ENCODE data around the gene KMT2E. TPM values are rescaled to one million over a fixed set of nuclear protein-coding genes. Genes with fewer than 3 reads are reported as not detected.

KMT2E gene
- total RNA-seq, 2 donors from 2014 or later = 83.7 to 102 TPM

DNA sequence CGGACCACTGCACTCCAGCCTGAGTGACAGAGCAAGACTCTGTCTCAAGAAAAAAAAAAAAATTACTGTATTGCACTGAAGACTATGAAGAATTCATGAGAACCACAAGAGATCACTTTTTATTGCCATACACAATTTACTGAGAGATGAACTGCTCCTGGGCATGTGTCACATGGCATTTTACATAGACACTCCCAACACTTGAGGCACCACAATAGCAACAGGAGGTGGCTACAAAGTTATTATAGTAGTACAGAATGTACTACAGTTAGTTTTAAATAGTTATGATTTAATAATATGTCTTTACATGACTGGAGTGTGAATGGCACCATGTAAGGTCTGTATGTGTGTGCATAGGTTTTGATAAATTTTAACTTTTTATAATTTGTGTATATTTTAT is 70.6 kb downstream of the KMT2E start:
- TF ChIP-seq POLR2A (IDR thresholded peaks at IDR 0.05) (no peak), POLR2AphosphoS5 (IDR thresholded peaks at IDR 0.05) (no peak)
- TF ChIP-seq, protein P1, sequence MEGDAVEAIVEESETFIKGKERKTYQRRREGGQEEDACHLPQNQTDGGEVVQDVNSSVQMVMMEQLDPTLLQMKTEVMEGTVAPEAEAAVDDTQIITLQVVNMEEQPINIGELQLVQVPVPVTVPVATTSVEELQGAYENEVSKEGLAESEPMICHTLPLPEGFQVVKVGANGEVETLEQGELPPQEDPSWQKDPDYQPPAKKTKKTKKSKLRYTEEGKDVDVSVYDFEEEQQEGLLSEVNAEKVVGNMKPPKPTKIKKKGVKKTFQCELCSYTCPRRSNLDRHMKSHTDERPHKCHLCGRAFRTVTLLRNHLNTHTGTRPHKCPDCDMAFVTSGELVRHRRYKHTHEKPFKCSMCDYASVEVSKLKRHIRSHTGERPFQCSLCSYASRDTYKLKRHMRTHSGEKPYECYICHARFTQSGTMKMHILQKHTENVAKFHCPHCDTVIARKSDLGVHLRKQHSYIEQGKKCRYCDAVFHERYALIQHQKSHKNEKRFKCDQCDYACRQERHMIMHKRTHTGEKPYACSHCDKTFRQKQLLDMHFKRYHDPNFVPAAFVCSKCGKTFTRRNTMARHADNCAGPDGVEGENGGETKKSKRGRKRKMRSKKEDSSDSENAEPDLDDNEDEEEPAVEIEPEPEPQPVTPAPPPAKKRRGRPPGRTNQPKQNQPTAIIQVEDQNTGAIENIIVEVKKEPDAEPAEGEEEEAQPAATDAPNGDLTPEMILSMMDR (IDR thresholded peaks at IDR 0.05) = no peak
- no peak for DNase-seq (ENCODE audit: low spot score)
- H3K27ac ChIP-seq = no peak overlapping the region
- intact Hi-C loops (cut with DNase I) = no loop called here
- H3K4me1 ChIP-seq (replicated peaks) = no peaks in the 10 kb centered on the region
- H3K4me3 ChIP-seq = no peak overlapping the region
- no peaks in the 10 kb centered on the region for H3K27me3 ChIP-seq (replicated peaks; ENCODE audit: insufficient read depth)
- 100% methylated on average over 1 of the region's 1 CpG for WGBS
- H3K36me3 ChIP-seq = no peaks in the 10 kb centered on the region
- H3K9me3 ChIP-seq = no peaks in the 10 kb centered on the region

DNA sequence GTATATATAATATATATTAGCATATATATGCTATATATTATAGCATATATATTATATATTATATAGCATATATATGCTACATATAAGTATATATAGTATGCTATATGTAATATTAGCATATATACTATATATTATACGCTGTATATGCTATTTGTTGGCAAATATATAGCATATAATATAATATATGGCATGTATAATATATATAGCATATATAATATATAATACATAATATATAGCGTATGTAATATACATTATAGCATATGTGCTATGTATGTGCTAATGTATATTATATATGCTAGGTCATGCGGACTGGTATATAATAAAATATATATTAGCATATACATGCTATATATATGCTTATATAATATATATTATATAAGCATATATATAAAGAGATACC is 72.8 kb downstream of the KMT2E start:
- TF ChIP-seq POLR2A (IDR thresholded peaks at IDR 0.05) (no peak), POLR2AphosphoS5 (IDR thresholded peaks at IDR 0.05) (no peak)
- TF ChIP-seq, protein P1 (IDR thresholded peaks at IDR 0.05) = no peak
- intact Hi-C loops (cut with DNase I) = no loop called here
- peaks cover 0 to under 1% of the 10 kb centered on the region in 2 donors for H3K36me3 ChIP-seq
- no peaks in the 10 kb centered on the region for H3K27me3 ChIP-seq (replicated peaks; ENCODE audit: insufficient read depth)
- H3K4me3 ChIP-seq = no peak overlapping the region
- WGBS = over 99% methylated on average over 3 of the region's 3 CpGs
- no peak for DNase-seq (ENCODE audit: low spot score)
- no peaks in the 10 kb centered on the region for H3K4me1 ChIP-seq (replicated peaks)
- no peak overlapping the region for H3K27ac ChIP-seq
- no peaks in the 10 kb centered on the region for H3K9me3 ChIP-seq

DNA sequence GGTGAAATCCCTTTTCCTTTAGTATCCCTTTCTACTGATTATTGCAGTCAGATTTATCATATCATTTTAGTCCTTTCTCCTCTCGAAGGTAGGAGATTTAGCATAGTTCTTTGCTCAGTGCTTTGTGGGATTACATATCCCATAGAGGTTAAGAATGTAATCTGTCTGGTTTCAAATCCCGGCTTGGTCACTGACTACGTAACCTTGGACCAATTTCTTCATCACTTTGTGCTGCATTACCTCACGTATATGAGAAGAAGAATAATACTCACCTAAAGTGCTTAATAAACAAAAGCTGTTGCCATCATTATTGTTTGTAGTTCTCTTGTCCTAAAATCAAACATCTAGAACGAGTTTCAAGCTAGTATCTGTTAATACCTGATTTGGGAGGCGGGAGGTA is 74.0 kb downstream of the KMT2E start:
- Histone ChIP-seq H3K4me1 (replicated peaks) (no peaks in the 10 kb centered on the region), H3K36me3 (peaks cover 0 to 4% of the 10 kb centered on the region in 2 donors), H3K27me3 (replicated peaks; ENCODE audit: insufficient read depth) (no peaks in the 10 kb centered on the region), H3K4me3 (no peak overlapping the region), H3K9me3 (no peaks in the 10 kb centered on the region), H3K27ac (no peak overlapping the region)
- intact Hi-C loops (cut with DNase I) = no loop called here
- TF ChIP-seq, protein P1 (IDR thresholded peaks at IDR 0.05) = no peak
- WGBS = 82% methylated on average over 6 of the region's 6 CpGs
- no peak for DNase-seq (ENCODE audit: low spot score)

DNA sequence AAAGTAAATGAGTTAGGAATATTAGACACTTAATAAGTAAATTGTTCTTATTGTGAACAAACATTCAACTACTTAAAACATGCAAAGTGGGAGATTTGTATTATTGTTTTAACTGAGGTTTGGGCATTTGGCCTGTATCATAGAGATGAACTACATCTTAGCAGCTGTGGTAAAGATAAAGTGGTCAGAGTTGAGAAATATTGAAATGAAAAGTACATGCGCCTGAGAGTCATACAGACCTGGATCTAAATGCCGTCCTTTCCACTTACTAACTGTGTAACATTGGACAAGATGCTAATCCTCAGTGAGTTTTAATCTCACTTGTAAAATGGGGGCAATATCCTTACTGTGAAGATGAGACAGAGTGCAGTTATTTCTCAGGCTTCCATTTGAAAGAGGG is 74.5 kb downstream of the KMT2E start:
- no peak overlapping the region for H3K4me3 ChIP-seq
- no peaks in the 10 kb centered on the region for H3K9me3 ChIP-seq
- DNase-seq (ENCODE audit: low spot score) = no peak
- peaks cover 0 to 4% of the 10 kb centered on the region in 2 donors for H3K36me3 ChIP-seq
- no peaks in the 10 kb centered on the region for H3K4me1 ChIP-seq (replicated peaks)
- 95% methylated on average over 2 of the region's 2 CpGs for WGBS
- intact Hi-C loops (cut with DNase I) = no loop called here
- no peaks in the 10 kb centered on the region for H3K27me3 ChIP-seq (replicated peaks; ENCODE audit: insufficient read depth)
- H3K27ac ChIP-seq = no peak overlapping the region
- TF ChIP-seq POLR2A (IDR thresholded peaks at IDR 0.05) (no peak), POLR2AphosphoS5 (IDR thresholded peaks at IDR 0.05) (no peak)
- TF ChIP-seq, protein P1 (IDR thresholded peaks at IDR 0.05) = no peak

DNA sequence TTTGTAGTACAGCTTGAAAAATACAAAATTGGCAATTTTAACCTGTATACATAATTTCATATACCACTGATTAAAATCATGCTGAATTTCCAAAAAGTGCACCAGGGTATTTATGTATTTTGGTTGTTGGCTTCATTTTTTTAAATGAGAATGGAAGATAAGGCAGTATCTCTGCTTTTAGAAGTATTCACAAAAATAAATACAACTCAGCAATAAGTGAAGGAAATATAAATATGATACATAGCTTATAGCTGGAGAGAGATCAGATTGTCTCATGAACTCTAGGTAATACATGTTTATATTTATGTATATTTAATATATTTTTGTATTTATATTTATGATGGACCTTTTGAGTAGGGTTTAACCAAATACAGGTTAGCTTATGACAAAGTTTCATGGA is 81.0 kb downstream of the KMT2E start:
- Histone ChIP-seq H3K36me3 (peaks cover 0 to 4% of the 10 kb centered on the region in 2 donors), H3K27me3 (replicated peaks; ENCODE audit: insufficient read depth) (no peaks in the 10 kb centered on the region), H3K4me1 (replicated peaks) (no peaks in the 10 kb centered on the region), H3K4me3 (no peak overlapping the region), H3K9me3 (no peaks in the 10 kb centered on the region), H3K27ac (no peak overlapping the region)
- no peak for DNase-seq (ENCODE audit: low spot score)
- intact Hi-C loops (cut with DNase I) = no loop called here
- no peak for TF ChIP-seq POLR2AphosphoS5 (IDR thresholded peaks at IDR 0.05)

All from prostate gland (tissue), 2 donors.